ENCODE measurements around the gene DPP10. TPM values are rescaled to one million over a fixed set of nuclear protein-coding genes. Genes with fewer than 3 reads are reported as not detected.

Gene DPP10
- total RNA-seq, 1 donor from 2014 or later = 1.0 TPM

DNA sequence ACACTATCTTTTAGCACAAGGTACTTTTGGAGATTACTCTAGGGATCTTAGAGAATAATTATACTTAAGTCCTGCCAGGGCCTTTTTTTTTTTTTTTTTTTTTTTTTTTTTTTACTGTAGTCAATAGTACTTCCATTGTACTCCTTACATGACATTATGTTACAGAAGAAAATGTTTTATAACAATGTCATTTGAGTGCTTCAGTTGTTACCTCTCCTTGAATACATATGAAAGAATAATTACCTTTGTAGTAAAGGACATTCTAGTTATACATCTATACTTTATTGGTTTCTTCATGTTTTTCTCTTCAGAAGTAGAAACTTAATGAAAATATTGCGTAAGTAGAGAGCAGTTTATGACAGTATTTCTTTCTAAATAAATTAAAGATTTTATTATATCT, 834.9 kb downstream of the DPP10 start:
- DNase-seq (ENCODE audit: low spot score) = no peak

GRCh38 chr2:115285416-115285815, 843.0 kb downstream of the DPP10 start:
- DNase-seq (ENCODE audit: low spot score) = no peak

DNA sequence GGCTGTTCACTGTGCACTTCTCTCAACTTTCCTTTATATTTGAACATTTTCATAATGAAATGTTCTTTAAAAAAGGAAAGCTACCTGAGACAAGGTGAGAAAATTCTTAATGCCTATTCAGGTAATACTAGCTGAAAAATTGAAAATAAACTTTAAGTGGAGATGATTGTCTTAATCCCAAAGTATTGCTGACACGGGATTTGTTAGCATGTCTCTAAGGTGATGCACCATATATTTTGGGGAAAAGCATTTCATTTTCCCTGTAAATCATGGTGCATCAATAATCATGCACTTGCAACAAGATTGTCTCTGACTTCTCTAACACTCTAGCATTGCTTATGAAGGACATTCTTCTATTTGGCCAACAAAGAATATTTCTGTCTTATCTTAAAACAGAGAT, 848.0 kb downstream of the DPP10 start:
- DNase-seq (ENCODE audit: low spot score) = no peak

DNA sequence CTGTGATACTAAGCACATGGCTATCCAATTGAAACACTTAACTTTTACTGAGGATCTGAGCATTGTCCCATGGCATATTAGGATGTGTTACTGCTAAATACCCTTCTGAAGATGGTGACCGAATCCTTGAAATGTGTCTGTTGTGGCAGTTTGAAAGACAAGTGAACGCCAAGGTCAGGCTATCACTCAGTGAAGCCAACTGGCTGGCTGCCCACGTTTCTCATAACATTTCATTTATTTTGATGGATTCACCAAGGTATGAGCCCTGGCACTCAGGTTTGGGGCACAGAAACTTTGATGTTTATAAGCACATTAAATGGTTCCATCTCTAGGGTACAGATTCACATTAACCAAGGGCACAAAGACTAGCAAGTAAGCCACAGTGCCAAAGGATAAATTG, 850.3 kb downstream of the DPP10 start:
- DNase-seq (ENCODE audit: low spot score) = no peak

DNA sequence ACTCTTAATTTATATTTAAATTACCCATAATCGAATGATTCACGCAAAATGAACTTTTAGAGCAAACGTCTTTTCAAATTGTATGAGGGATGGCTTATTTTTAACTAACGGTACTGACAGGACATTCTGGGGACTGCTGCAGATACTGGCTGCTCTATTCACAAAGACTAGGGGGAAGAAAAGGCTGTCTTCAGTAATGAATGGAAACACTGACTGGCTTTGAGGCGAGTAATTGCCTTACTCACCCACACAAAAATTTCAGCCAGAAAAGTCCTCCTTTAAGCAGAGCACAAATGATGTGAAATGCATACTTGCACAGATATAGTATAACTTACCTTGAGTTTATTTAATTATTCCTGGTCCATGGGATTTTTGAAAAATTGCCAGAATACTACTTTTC, 852.6 kb downstream of the DPP10 start:
- DNase-seq (ENCODE audit: low spot score) = no peak

- no peak for DNase-seq (ENCODE audit: low spot score)
These were observed 854.6 kb downstream of the DPP10 start for GRCh38 chr2:115297056-115297455.

DNA sequence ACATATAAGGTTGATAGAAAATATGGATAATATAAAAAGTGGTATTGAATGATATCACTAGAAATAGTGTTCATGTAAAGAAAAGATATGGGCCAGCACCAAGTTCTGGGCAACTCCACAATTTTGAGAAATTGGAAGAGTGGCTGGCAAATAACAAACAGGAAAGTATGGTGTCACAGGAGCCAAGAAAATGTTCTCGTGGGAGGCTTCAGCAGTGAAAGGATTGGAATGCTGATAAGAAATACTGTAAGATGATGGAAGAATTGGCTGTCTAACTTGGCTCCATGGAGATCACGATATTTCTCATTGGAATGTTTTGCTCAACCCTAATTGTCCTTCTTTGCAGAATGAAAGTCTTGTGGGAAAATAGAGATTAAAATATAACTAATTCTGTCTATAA, 856.8 kb downstream of the DPP10 start:
- DNase-seq (ENCODE audit: low spot score) = no peak

DNA sequence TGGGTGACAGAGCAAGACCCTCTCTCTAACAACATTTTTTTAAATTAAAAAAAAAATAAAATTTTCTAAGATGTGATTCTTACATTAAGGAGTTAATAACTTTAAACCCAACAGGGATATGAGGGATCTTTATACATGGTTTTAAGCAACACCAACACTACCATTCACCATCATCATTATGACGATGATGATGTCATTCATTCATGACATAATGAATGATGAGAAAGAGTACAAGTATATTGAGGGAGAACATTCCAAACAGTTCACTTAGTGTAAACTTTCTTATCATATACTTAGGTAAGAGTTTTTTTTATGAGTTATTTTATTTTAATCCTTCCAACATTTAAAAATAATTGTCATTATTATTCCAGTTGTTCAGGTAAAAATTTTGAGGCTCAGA, 863.3 kb downstream of the DPP10 start:
- no peak for DNase-seq (ENCODE audit: low spot score)

DNA sequence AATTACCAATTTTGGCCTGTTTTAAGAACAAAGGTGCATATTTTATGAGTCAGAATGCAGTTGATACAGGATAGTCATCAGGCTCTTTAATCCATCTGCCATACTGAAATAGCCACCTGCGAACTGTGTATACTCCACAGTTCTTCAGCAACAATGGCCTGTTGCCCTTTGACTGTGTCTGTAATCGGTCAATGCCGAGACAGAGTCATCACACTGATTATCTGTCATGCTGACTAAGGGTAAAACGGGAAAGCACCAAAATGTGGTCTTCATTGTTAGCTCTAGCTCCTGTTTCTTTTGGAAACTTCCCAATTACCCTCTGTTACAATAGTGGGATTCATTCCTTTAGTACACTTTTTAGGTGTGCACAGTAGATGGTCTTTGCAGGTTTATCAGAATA, 871.7 kb downstream of the DPP10 start:
- no peak for DNase-seq (ENCODE audit: low spot score)

DNA sequence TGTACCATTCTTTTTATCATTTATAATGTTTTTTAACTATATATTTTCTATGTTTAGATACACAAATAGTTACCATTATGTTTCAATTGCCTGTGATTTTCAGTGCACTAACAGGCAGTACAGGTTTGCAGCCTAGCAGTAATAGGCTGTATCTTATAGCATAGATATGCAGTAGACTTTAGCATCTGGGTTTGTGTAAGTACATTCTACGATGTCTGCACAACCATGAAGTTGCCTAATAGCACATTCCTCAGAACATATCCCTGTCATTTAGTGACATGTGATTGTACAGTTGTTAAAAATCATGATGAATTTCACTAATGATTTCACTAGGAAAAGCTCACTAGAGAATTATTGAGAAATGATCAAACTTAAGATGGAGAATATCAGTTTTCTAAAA, 884.6 kb downstream of the DPP10 start:
- DNase-seq (ENCODE audit: low spot score) = no peak

DNA sequence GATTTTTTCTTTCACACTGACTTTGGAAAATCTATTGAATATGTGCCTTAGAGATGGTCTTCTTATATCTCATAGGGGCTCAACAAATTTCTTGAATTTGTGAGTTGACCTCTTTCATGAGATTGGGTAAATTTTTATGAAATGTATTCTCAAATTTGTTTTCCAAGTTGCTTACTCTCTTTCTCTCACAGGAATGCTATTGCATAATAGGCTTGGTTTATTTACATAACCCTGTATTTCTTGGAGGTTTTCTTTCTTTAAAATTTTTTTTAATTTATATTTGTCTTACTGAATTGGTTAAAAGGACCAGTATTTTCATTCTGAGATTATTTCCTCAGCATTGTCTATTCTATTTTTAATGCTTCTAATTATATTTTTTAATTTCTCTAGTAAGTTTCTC, 917.1 kb downstream of the DPP10 start:
- DNase-seq (ENCODE audit: low spot score) = no peak

GRCh38 chr2:115364093-115364492, 921.7 kb downstream of the DPP10 start:
- no peak for DNase-seq (ENCODE audit: low spot score)

DNA sequence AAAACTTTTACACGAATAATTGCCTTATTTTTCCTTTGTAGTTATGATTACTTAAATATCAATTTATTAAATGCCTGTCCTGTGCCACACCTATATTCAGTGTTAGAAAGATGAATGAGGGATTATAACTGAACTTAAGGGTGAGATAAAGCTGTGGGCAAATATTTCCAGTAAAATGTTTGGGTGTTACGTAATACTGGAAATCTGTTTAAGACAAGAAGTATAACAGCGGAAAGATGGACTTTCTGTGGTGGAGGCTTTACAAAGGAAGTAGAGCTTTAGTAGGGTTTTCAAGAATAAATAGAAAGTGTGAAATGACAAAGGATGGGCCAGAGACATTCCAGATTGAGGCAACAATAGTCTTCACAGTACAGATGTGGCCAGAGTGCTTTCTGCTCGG, 927.0 kb downstream of the DPP10 start:
- DNase-seq (ENCODE audit: low spot score) = no peak

DNA sequence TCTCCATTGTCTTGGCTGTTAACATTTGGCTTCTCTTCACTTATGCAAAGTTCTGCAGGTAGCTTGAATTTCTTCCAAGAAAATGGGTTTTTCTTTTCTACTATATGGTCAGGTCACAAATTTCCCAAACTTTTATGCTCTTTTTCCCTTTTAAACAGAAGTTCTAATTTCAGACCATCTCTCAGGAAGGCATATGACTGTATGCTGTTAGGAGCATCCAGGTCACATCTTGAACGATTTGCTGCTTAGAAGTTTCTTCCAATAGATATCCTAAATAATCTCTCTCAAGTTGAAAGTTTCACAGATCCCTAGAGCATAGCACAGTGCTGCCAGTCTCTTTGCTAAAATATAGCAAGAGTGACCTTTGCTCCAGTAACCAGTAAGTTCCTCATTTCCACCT, 932.5 kb downstream of the DPP10 start:
- DNase-seq (ENCODE audit: low spot score) = no peak

DNA sequence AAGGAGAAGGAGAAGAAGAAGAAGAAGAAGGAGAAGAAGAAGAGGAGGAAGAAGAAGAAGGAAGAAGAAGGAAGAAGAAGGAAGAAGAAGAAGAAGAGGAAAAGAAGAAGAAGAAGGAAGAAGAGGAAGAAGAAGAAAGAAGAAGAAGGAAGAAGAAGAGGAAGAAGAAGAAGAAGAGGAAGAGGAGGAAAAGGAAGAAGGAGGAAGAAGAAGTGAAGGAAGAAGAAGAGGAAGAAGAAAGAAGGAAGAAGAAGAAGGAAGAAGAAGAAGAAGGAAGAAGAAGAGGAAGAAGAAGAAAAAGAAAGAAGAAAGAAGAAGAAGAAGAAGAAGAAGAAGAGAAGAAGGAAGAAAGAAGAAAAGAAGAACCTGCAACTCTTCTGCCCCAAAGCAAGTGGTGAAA, 942.0 kb downstream of the DPP10 start:
- DNase-seq (ENCODE audit: low spot score) = no peak

- DNase-seq (ENCODE audit: low spot score) = no peak
These were observed 944.0 kb downstream of the DPP10 start for GRCh38 chr2:115386465-115386864.

DNA sequence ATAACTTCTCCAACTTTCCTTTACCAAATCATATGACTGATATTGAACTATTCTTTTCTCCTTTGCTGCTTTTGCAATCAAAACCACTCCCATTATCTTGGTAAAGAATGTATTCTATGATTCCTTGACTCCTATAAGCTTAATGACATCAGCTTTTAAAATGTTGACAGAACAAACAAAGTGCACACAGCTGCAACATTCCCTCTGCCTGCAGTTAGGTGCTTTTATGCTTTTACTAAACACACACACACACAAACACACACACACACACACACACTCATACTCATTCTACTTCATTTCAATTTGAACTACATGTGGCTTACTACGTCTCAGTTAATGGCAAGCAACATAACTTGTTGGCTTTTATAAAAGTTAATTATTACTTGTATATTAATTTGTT, 946.6 kb downstream of the DPP10 start:
- DNase-seq (ENCODE audit: low spot score) = no peak

DNA sequence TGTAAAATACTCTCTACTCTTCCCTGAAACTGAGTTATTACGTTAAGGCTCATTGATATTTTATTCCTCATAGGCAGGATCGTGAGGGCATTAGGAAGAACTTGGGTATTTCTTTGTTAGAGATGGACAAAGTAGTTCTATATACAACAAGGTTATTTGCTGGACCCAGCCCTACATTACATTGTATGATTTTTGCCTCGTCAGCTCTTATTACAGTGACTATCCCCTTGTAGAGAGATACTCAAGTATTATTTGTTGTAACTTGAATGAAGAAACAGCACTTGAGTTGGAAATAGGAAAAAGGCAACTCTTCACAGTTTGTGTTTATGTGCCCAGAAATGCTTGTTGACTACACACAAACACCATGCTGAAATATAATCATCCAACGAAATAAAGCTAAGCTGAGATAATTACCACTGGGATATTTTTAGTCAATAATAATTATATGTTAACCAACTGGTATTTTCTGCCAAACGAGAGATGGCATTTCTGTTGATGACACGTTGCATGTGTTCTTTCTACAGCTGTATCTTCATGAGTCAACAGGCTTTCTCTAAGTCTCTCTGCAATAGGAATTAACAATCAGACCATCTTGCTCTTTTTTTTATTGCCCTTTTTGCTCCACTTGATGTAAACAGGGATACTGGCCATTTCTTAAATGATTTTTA, 947.6 kb downstream of the DPP10 start:
- no peak for DNase-seq (ENCODE audit: low spot score)

DNA sequence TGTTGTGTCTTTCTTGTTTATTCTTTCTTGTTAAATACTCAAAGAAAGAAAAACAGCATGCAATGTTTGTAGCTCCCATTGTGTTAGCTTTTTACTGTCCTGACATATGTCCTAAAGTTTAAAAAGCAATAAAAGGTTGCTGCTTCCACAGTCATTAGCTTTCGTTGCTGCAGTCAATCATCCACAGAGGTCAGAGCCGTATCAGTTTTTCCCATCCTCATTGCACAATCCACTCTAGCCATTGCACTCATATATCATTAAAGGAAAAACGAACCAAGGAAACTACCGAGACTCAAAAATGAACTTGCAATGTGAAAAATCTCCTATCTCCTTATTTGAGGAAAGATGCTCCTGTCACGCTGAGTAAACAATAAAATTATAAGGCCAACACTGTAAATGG, 954.1 kb downstream of the DPP10 start:
- DNase-seq (ENCODE audit: low spot score) = no peak

DNA sequence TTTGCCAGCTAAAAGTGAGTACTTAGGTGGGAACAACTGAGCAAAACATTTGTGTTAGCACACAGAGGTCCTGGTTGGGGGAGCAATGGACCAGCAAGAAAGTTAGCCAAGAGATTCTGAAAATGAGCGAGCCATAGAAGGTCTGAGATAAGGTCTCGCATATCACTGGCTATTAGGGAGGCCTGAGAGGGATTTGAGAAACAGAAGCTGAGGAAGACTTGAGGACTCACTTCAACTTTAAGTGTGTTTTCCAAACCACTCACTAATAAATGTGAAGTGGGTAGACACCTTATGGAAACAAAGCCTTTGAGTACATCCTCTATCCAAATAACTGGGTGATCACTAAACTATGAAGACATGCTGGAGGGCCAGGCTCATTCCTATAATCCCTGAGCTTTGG, 958.5 kb downstream of the DPP10 start:
- DNase-seq (ENCODE audit: low spot score) = no peak

GRCh38 chr2:115412501-115412900, 970.1 kb downstream of the DPP10 start:
- DNase-seq (ENCODE audit: low spot score) = no peak

- no peak for DNase-seq (ENCODE audit: low spot score)
These were observed 971.4 kb downstream of the DPP10 start for GRCh38 chr2:115413791-115414190.

- DNase-seq (ENCODE audit: low spot score) = no peak
These were observed 972.0 kb downstream of the DPP10 start for GRCh38 chr2:115414466-115414865.

GRCh38 chr2:115422004-115422634, 979.7 kb downstream of the DPP10 start:
- DNase-seq (ENCODE audit: low spot score) = no peak

Measured in ureter (tissue), 1 donor.